ENCODE results near the gene CMSS1. TPM values are rescaled to one million over a fixed set of nuclear protein-coding genes. Genes with fewer than 3 reads are reported as not detected.

Gene CMSS1
- polyA plus RNA-seq, 1 of the 3 experiments (the other 2 are of a cell fraction), result 9.1 TPM

GRCh38 chr3:99971761-99972160 is 154.1 kb downstream of the CMSS1 start:
- Histone ChIP-seq H3F3A (replicated peaks; ENCODE audit: insufficient read depth) (no peaks in the 10 kb centered on the region), H3K4me2 (no peak overlapping the region), H3K36me3 (replicated peaks in 1 of 2; ENCODE audit: control insufficient read depth in 1 of 2, insufficient read depth in 2 of 2, low read length in 1 of 2) (no peaks in the 10 kb centered on the region), H4K20me1 (ENCODE audit: insufficient read depth) (no peaks in the 10 kb centered on the region), H3K9ac (no peak overlapping the region), H3K27me3 (ENCODE audit: insufficient read depth) (no peaks in the 10 kb centered on the region), H3K9me2 (no peaks in the 10 kb centered on the region), H3K4me1 (ENCODE audit: control insufficient read depth in 1 of 2, insufficient read depth in 2 of 2, low read depth in 1 of 2, low read length in 1 of 2) (no peaks in the 10 kb centered on the region), H3K4me3 (ENCODE audit: low read depth in 2 of 2, low read length in 1 of 2) (no peak overlapping the region), H3K79me2 (ENCODE audit: insufficient read depth) (no peaks in the 10 kb centered on the region), H3K27ac (ENCODE audit: low read depth in 2 of 2, low read length in 1 of 2) (no peak overlapping the region), H2AFZ (ENCODE audit: low read depth) (no peak overlapping the region), H3K9me3 (no peaks in the 10 kb centered on the region)
- TF ChIP-seq RAD21 (IDR thresholded peaks at IDR 0.05; ENCODE audit: low read length), result no peak
- TF ChIP-seq PBX3 (IDR thresholded peaks at IDR 0.05), result no peak
- TF ChIP-seq SIN3A (IDR thresholded peaks at IDR 0.05; ENCODE audit: borderline replicate concordance, low read depth, low read length), result no peak
- TF ChIP-seq RXRA (IDR thresholded peaks at IDR 0.05; ENCODE audit: borderline replicate concordance, low read depth), result no peak
- TF ChIP-seq YY1 (IDR thresholded peaks at IDR 0.05; ENCODE audit: low read depth), result no peak
- no peak for TF ChIP-seq MXI1 (IDR thresholded peaks at IDR 0.05; ENCODE audit: low read depth, low read length)
- TF ChIP-seq CHD2 (IDR thresholded peaks at IDR 0.05; ENCODE audit: low read length, partially characterized antibody), result no peak
- no peak for TF ChIP-seq MAX (IDR thresholded peaks at IDR 0.05; ENCODE audit: low read depth)
- no peak for TF ChIP-seq GATA2 (CRISPR knock-in tag; IDR thresholded peaks at IDR 0.05)
- no peak for TF ChIP-seq EZH2phosphoT487 (IDR thresholded peaks at IDR 0.05; ENCODE audit: borderline replicate concordance, low read depth)
- TF ChIP-seq MEF2A (IDR thresholded peaks at IDR 0.05; ENCODE audit: borderline replicate concordance, low read depth), result no peak
- TF ChIP-seq NRF1 (IDR thresholded peaks at IDR 0.05; ENCODE audit: low read depth, low read length), result no peak
- TF ChIP-seq TAF1 (IDR thresholded peaks at IDR 0.05; ENCODE audit: borderline replicate concordance, low read depth, low read length), result no peak
- no peak for TF ChIP-seq TCF12 (IDR thresholded peaks at IDR 0.05)
- no peak for TF ChIP-seq REST (IDR thresholded peaks at IDR 0.05; ENCODE audit: low read depth, low read length)
- no peak for TF ChIP-seq GABPA (IDR thresholded peaks at IDR 0.05; ENCODE audit: low read depth)
- WGBS (ENCODE audit: low lambda C conversion rate), result 85% methylated on average over 3 of the region's 3 CpGs
- no peak for DNase-seq
- POLR2A ChIA-PET, result no interaction called here
- CTCF ChIA-PET, result no interaction called here

Measured in SK-N-SH (cell line).